Spleen (tissue), 7 donors: ENCODE measurements around the gene IFNW1.
"Not testable (repeated sequence)": the region's sequence is repeated elsewhere in the genome, so short reads cannot be mapped to it uniquely, and the experiment has no call there.

Experiments
- POLR2A ChIP-seq, 3 donors: fragments of 450-650 bp; IDR thresholded peaks; one replicate each; pipeline ENCODE4 v1.5.1; 2017; ENCODE audit warnings: antibody characterized with exemption in 3 of 3, mild to moderate bottlenecking in 1 of 3
- TF ChIP-seq, protein P1 (sequence below), 11 experiments: fragments of 200-600 bp in 7 of 11; fragments of 450-650 bp in 4 of 11; sonication (generic) in 4 of 11; IDR thresholded peaks in 8 of 11; conservative IDR thresholded peaks in 3 of 11; 1 replicate in 7 of 11; 2 replicates in 4 of 11; pipeline versions ENCODE4 v1.4.0 to v1.8.0; 2016 to 2021; ENCODE audit warnings: antibody characterized with exemption in 11 of 11, inconsistent platforms in 4 of 11, mild to moderate bottlenecking in 1 of 11
- donor health status: DM: no; HTN: no; CAD: no; lungs with moderate emphysema.
- donor health status: DM: no; HTN: no; CAD: no.
- donor health status: DM: no; HTN: no; CAD: no.

- TF ChIP-seq, protein P1, sequence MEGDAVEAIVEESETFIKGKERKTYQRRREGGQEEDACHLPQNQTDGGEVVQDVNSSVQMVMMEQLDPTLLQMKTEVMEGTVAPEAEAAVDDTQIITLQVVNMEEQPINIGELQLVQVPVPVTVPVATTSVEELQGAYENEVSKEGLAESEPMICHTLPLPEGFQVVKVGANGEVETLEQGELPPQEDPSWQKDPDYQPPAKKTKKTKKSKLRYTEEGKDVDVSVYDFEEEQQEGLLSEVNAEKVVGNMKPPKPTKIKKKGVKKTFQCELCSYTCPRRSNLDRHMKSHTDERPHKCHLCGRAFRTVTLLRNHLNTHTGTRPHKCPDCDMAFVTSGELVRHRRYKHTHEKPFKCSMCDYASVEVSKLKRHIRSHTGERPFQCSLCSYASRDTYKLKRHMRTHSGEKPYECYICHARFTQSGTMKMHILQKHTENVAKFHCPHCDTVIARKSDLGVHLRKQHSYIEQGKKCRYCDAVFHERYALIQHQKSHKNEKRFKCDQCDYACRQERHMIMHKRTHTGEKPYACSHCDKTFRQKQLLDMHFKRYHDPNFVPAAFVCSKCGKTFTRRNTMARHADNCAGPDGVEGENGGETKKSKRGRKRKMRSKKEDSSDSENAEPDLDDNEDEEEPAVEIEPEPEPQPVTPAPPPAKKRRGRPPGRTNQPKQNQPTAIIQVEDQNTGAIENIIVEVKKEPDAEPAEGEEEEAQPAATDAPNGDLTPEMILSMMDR (IDR thresholded peaks at IDR 0.05 in 8 of 11, conservative IDR thresholded peaks at IDR 0.05 in 3 of 11), result peak in 7 of 11 experiments; percentile 26 to 65 (median 57)
- not testable (repeated sequence) for TF ChIP-seq POLR2A (IDR thresholded peaks at IDR 0.05)
Observed at GRCh38 chr9:21182810-21183736, 41.4 kb upstream of the IFNW1 start.
